Keratinocyte (primary cell): ENCODE measurements around the gene SLC38A2. TPM values are rescaled to one million over a fixed set of nuclear protein-coding genes. Genes with fewer than 3 reads are reported as not detected.
A peak's percentile ranks its signal among the peaks of the same experiment; 100 is the strongest.

Experiments used
- DNase-seq: peaks from one replicate; pipeline ENCODE4 v3.0.0-alpha.2; 2011; ENCODE audit warnings: low read depth, missing footprints, low spot score
- FAIRE-seq: peaks from 2 replicates; lab custom pipeline; 2011; peaks lifted over from hg19 to GRCh38; lab: Jason Lieb, UNC
- H2AFZ ChIP-seq: 2 replicates; pipeline ENCODE4 v1.6.0; 2012; ENCODE audit warnings: low read length, control low read depth, inconsistent platforms; ENCODE audit not compliant: control insufficient read depth
- H3K27ac ChIP-seq: 2 replicates; pipeline ENCODE4 v1.5.1; 2011; ENCODE audit warnings: low read length; ENCODE audit not compliant: control insufficient read depth, insufficient read depth
- H3K27me3 ChIP-seq: 3 replicates; pipeline ENCODE4 v1.6.0; 2011; ENCODE audit warnings: low read length; ENCODE audit not compliant: control insufficient read depth, insufficient read depth; ENCODE audit errors: extremely low read depth
- H3K36me3 ChIP-seq, 2 experiments: 2 replicates in 1 of 2; 3 replicates in 1 of 2; pipeline ENCODE4 v1.5.1; 2011; ENCODE audit warnings: low read length in 2 of 2, mild to moderate bottlenecking in 1 of 2; ENCODE audit not compliant: control insufficient read depth in 2 of 2, insufficient read depth in 2 of 2; ENCODE audit errors: extremely low read depth in 1 of 2
- H3K4me1 ChIP-seq: 3 replicates; pipeline ENCODE4 v1.5.1; 2011; ENCODE audit warnings: low read length; ENCODE audit not compliant: control insufficient read depth, insufficient read depth; ENCODE audit errors: extremely low read depth
- H3K4me2 ChIP-seq: 3 replicates; pipeline ENCODE4 v1.6.0; 2011; ENCODE audit warnings: low read depth, low read length; ENCODE audit not compliant: control insufficient read depth, insufficient read depth; ENCODE audit errors: extremely low read depth
- H3K4me3 ChIP-seq, 3 experiments: fragments of 200-600 bp in 1 of 3; sonication (generic) in 1 of 3; 2 replicates in 2 of 3; 3 replicates in 1 of 3; pipeline ENCODE4 v1.5.1; 2011 to 2016; ENCODE audit warnings: low read length in 3 of 3, mild to moderate bottlenecking in 3 of 3, control low read depth in 2 of 3, inconsistent platforms in 1 of 3, low read depth in 1 of 3, mixed read lengths in 1 of 3, mixed run types in 1 of 3, moderate library complexity in 1 of 3; ENCODE audit not compliant: control insufficient read depth in 2 of 3, insufficient read depth in 2 of 3; ENCODE audit errors: extremely low read depth in 1 of 3
- H3K79me2 ChIP-seq: 2 replicates; pipeline ENCODE4 v1.6.0; 2012; ENCODE audit warnings: low read length; ENCODE audit not compliant: control insufficient read depth, insufficient read depth
- H3K9ac ChIP-seq: 3 replicates; pipeline ENCODE4 v1.6.0; 2011; ENCODE audit warnings: low read length; ENCODE audit not compliant: control insufficient read depth, insufficient read depth; ENCODE audit errors: extremely low read depth
- H3K9me1 ChIP-seq: 3 replicates; pipeline ENCODE4 v1.6.0; 2011; ENCODE audit warnings: low read length; ENCODE audit not compliant: control insufficient read depth, insufficient read depth; ENCODE audit errors: extremely low read depth
- H3K9me3 ChIP-seq: 2 replicates; pipeline ENCODE4 v1.5.1; 2012; ENCODE audit warnings: low read depth, low read length; ENCODE audit not compliant: control insufficient read depth
- H4K20me1 ChIP-seq: 3 replicates; pipeline ENCODE4 v1.6.0; 2011; ENCODE audit warnings: low read length; ENCODE audit not compliant: control insufficient read depth, insufficient read depth; ENCODE audit errors: extremely low read depth
- EZH2 ChIP-seq: IDR thresholded peaks from one replicate; pipeline ENCODE4 v1.6.1; 2012; ENCODE audit warnings: inconsistent platforms, mild to moderate bottlenecking, low read length, moderate library complexity
- dilution Hi-C: fragments of 300-500 bp; cut with MboI; formaldehyde crosslinking; loops from one replicate; pipeline ENCODE4 v1.7.0; 2020; ENCODE audit warnings: low sequenced_read_pairs; ENCODE audit not compliant: extremely low pct_ligation_motif_present
- polyA plus RNA-seq, 5 experiments: library from polyadenylated mRNA; depleted of rRNA in 3 of 5; stranded (reverse) in 3 of 5; stranded (forward) in 1 of 5; unstranded in 1 of 5; fragments of >200 nt; gene quantifications; 1 replicate in 1 of 5; 2 replicates in 3 of 5; 3 replicates in 1 of 5; pipeline versions ENCODE4 v1.2.1 to v1.2.3, GENCODE V29; 2011 to 2012; ENCODE audit warnings: missing spikeins in 2 of 5, low read depth in 1 of 5, low replicate concordance in 1 of 5
- TF ChIP-seq, protein P1 (sequence below), 3 experiments: IDR thresholded peaks in 1 of 3; conservative IDR thresholded peaks in 1 of 3; optimal IDR thresholded peaks in 1 of 3; 2 replicates in 2 of 3; 3 replicates in 1 of 3; pipeline versions ENCODE3 to v1.5.1; 2011; ENCODE audit warnings: low read length in 3 of 3, mild to moderate bottlenecking in 3 of 3, moderate library complexity in 2 of 3, control low read depth in 1 of 3, inconsistent platforms in 1 of 3; ENCODE audit not compliant: insufficient read depth in 2 of 3; ENCODE audit errors: extremely low read depth in 1 of 3

SLC38A2 gene
- polyA plus RNA-seq, 1 donor (not counting 4 experiments of a cell fraction or from before 2014, with no cell fraction given) = 577 TPM

DNA sequence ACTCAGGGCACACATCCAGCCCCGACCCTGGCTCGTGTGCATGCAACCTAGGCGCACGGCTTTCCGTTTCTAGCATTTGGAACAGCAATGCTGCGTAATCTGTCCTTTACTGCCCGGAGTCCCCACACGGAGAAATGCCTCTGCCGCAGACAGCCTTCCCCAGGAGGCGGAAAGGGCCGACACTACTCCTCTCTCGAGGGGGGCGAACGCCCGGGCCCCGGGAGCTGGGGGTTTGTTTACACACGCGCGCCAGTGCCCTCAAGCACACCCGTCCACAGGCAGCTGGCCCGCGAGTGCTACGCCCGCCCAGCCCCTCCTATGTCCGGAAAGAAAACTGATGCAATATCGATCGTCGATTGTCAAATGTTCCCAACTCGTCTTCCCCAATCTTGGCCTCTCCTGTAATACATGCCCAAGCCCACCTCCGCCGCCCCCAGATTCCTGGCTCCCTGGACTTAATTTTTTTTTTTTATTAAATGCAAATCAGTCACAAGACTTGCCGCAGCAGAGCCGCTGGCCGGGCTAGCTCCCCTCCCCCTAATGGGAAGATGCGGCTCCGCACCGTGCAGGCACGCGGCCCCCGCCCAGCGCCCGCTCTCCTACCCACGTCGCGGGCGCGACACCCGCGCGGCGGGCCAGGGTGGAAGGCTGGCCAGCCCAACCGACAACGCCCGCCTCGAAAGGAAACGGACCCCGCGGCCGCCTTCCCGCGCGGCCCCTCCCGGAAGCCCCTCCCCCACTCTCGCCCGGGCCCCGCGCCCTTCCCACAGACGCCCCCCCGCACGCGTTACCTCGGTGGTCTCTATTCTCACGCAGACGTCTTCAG is 642 bp downstream of the SLC38A2 start:
- Histone ChIP-seq H3K4me3 (peak overlapping the region; percentile 70 to 100 (median 100)), H3K4me1 (peaks cover 36% of the 10 kb centered on the region), H3K79me2 (peaks cover 54% of the 10 kb centered on the region), H3K9me1 (no peaks in the 10 kb centered on the region), H3K9me3 (no peaks in the 10 kb centered on the region), H3K27me3 (no peaks in the 10 kb centered on the region), H3K36me3 (peaks cover 20 to 41% of the 10 kb centered on the region in 2 experiments), H4K20me1 (peaks cover 33% of the 10 kb centered on the region), H3K4me2 (no peak overlapping the region), H3K27ac (peak overlapping the region; percentile 95), H3K9ac (peak overlapping the region; percentile 93), H2AFZ (no peak overlapping the region)
- FAIRE-seq = no peak
- no peak for DNase-seq
- dilution Hi-C loops = no loop called here
- TF ChIP-seq, protein P1, sequence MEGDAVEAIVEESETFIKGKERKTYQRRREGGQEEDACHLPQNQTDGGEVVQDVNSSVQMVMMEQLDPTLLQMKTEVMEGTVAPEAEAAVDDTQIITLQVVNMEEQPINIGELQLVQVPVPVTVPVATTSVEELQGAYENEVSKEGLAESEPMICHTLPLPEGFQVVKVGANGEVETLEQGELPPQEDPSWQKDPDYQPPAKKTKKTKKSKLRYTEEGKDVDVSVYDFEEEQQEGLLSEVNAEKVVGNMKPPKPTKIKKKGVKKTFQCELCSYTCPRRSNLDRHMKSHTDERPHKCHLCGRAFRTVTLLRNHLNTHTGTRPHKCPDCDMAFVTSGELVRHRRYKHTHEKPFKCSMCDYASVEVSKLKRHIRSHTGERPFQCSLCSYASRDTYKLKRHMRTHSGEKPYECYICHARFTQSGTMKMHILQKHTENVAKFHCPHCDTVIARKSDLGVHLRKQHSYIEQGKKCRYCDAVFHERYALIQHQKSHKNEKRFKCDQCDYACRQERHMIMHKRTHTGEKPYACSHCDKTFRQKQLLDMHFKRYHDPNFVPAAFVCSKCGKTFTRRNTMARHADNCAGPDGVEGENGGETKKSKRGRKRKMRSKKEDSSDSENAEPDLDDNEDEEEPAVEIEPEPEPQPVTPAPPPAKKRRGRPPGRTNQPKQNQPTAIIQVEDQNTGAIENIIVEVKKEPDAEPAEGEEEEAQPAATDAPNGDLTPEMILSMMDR (optimal IDR thresholded peaks at IDR 0.05 in 1 of 3, IDR thresholded peaks at IDR 0.05 in 1 of 3, conservative IDR thresholded peaks at IDR 0.05 in 1 of 3; ENCODE audit: extremely low read depth in 1 of 3, insufficient read depth in 2 of 3, low read length in 3 of 3) = no peak

DNA sequence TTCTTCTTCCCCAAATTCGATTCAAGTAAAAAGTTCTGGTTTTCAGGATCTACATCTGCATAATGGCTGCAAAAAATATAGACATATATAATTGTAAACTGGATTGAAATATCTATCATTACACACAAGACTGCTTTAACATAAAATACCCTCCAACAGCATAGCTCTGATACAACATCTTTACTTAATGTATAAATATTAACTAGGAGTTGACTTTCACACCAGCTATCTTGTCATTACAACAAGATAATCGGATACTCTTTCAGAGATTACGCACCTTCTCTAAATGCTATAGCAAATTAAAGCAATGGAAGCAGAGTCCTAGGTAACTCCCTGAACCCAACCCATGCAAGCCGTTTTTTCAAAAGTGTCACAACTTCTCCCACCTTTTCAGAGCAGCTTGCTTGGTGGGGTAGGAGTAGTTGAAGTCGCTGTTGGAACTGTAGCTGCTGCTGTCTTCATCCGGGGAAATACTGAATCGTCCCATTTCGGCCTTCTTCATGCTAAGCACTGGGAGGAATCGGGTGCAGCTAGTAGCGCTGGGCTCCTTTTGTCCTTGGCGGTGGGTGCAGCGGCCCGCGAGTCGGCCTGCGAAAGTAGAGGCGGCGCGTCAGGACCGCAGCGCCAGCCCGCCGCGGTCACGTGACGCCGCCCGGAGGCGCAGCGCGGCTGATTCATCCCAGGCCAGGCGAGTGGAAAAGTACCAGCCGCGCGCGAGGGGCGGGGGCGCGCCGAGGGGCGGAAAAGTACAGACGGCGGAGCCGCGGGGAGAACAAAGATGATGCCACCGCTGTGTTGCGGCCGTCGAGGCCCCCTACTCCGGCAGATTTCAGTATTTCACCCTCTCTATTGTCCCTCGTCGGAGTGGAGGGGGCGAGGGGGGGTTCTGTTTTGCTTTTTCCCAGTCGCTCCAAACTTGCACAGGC is 1.5 kb downstream of the SLC38A2 start:
- peaks cover 36% of the 10 kb centered on the region for H4K20me1 ChIP-seq
- FAIRE-seq (no peak), DNase-seq (no peak)
- peaks cover 20 to 50% of the 10 kb centered on the region in 2 experiments for H3K36me3 ChIP-seq
- peaks cover 45% of the 10 kb centered on the region for H3K4me1 ChIP-seq
- dilution Hi-C loops = no loop called here
- H3K9me3 ChIP-seq = no peaks in the 10 kb centered on the region
- TF ChIP-seq, protein P1 (optimal IDR thresholded peaks at IDR 0.05 in 1 of 3, IDR thresholded peaks at IDR 0.05 in 1 of 3, conservative IDR thresholded peaks at IDR 0.05 in 1 of 3; ENCODE audit: extremely low read depth in 1 of 3, insufficient read depth in 2 of 3, low read length in 3 of 3) = peak in 1 of 3 experiments; percentile 27
- TF ChIP-seq EZH2 = no peak
- peak overlapping the region; percentile 93 for H3K9ac ChIP-seq
- no peaks in the 10 kb centered on the region for H3K9me1 ChIP-seq
- peaks cover 56% of the 10 kb centered on the region for H3K79me2 ChIP-seq
- peak overlapping the region; percentile 70 to 100 (median 100) for H3K4me3 ChIP-seq
- H2AFZ ChIP-seq = no peak overlapping the region
- H3K4me2 ChIP-seq = peak overlapping the region; percentile 90
- no peaks in the 10 kb centered on the region for H3K27me3 ChIP-seq
- peak overlapping the region; percentile 95 for H3K27ac ChIP-seq
